T-helper 2 cell treated with Interferon-gamma antibody and Interleukin-4, amounts not matched to agents 5 μg/mL and 100 μg/mL, for 36 hours (primary cell): ENCODE data around the gene NRP1.

Experiments
- DNase-seq: peaks from one replicate; pipeline ENCODE4 v3.0.0; 2021; ENCODE audit warnings: low spot score
- H3K27ac Mint-ChIP-seq: one replicate; pipeline ENCODE4 v1.8.0; 2021; ENCODE audit warnings: mild to moderate bottlenecking, mixed read lengths
- H3K27me3 Mint-ChIP-seq: one replicate; pipeline ENCODE4 v1.8.0; 2021; ENCODE audit warnings: low read depth, mixed read lengths
- H3K36me3 Mint-ChIP-seq: one replicate; pipeline ENCODE4 v1.8.0; 2021; ENCODE audit warnings: low read depth, mixed read lengths
- H3K4me1 Mint-ChIP-seq: one replicate; pipeline ENCODE4 v1.8.0; 2021; ENCODE audit warnings: low read depth, mixed read lengths
- H3K4me3 Mint-ChIP-seq: one replicate; pipeline ENCODE4 v1.8.0; 2022; ENCODE audit warnings: mild to moderate bottlenecking, moderate library complexity, mixed read lengths
- H3K9me3 Mint-ChIP-seq: one replicate; pipeline ENCODE4 v1.8.0; 2021; ENCODE audit warnings: mixed read lengths

NRP1 gene

DNA sequence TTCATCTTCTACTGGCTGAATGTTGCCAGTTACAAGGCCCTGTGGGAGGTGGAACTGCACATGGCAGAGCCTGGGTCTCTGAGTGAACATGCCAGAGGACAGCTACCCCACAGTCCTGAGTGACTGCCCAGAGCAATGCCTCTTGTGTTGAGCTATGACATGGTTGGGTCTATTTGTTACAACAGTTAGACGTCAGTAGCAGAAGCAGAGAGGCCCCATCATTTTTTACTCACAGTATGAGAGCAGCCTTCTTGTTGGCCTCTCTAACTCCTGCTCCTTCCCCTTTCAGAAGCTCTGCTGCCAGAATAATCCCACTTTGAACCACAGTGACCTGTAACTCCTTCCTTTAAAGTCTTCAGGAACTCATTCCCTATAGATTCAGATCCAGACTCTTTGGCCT lies 30.8 kb upstream of the NRP1 start:
- Mint-ChIP-seq H3K4me3 (peak overlapping the region; percentile 10), H3K27ac (no peak overlapping the region), H3K4me1 (peaks cover 20% of the 10 kb centered on the region), H3K9me3 (peaks cover 41% of the 10 kb centered on the region), H3K36me3 (peaks cover 2% of the 10 kb centered on the region), H3K27me3 (no peaks in the 10 kb centered on the region)
- DNase-seq, result no peak

GRCh38 chr10:33363106-33363505 lies 28.6 kb upstream of the NRP1 start:
- no peak for DNase-seq

DNA sequence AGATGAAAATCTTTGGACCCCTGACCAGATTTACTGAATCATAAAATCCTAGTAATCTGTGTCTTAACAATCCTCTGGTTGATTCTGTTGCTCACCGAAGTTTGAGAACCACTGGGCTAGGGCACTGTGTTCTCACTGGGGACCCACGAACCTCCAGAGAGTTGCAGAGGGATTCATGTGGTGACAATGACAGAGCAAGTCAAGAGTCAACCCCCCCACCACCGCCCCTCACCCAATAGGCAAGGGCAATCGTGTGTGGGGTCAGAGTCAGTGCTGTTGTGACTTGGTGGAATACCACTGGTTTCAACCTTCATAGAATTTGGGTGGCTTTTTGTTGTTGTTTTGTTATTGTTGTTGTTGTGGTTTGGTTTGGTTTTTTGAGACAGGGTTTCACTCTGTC lies 23.5 kb upstream of the NRP1 start:
- H3K27ac Mint-ChIP-seq, result no peak overlapping the region
- peaks cover under 1% of the 10 kb centered on the region for H3K4me1 Mint-ChIP-seq
- H3K4me3 Mint-ChIP-seq, result no peak overlapping the region
- no peaks in the 10 kb centered on the region for H3K27me3 Mint-ChIP-seq
- no peak for DNase-seq
- H3K9me3 Mint-ChIP-seq, result peaks cover 22% of the 10 kb centered on the region
- peaks cover 2% of the 10 kb centered on the region for H3K36me3 Mint-ChIP-seq

More at GRCh38 chr10:33363106-33363505, 28.6 kb upstream of the NRP1 start:
- H3K27me3 Mint-ChIP-seq, result no peaks in the 10 kb centered on the region
- H3K9me3 Mint-ChIP-seq, result peaks cover 44% of the 10 kb centered on the region
- H3K36me3 Mint-ChIP-seq, result peaks cover 2% of the 10 kb centered on the region
- peaks cover 20% of the 10 kb centered on the region for H3K4me1 Mint-ChIP-seq
- H3K4me3 Mint-ChIP-seq, result no peak overlapping the region
- H3K27ac Mint-ChIP-seq, result no peak overlapping the region

GRCh38 chr10:33355274-33355673 lies 20.8 kb upstream of the NRP1 start:
- DNase-seq, result no peak
- Mint-ChIP-seq H3K4me3 (no peak overlapping the region), H3K36me3 (no peaks in the 10 kb centered on the region), H3K9me3 (peaks cover 12% of the 10 kb centered on the region), H3K27ac (no peak overlapping the region), H3K27me3 (peaks cover 11% of the 10 kb centered on the region), H3K4me1 (no peaks in the 10 kb centered on the region)

DNA sequence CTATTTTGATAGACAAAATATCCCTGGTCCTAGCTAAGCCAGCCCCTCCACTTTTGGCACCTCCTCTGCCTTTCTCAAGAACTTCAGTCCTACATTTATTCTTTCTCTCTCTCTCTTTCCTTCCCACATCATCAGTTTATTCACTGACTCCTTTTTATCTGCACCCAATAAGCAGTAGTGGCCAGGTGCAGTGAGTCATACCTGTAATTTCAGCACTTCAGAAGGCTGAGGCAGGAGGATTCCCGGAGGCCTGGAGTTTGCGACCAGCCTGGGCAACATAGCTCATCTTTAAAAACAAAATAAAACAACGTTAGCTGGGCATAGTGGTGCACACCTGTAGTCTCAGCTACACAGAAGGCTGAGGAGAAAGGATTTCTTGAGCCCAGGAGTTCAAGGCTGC lies 19.4 kb upstream of the NRP1 start:
- no peaks in the 10 kb centered on the region for H3K9me3 Mint-ChIP-seq
- no peak overlapping the region for H3K4me3 Mint-ChIP-seq
- H3K27me3 Mint-ChIP-seq, result peaks cover 14% of the 10 kb centered on the region
- H3K36me3 Mint-ChIP-seq, result no peaks in the 10 kb centered on the region
- DNase-seq, result no peak
- no peak overlapping the region for H3K27ac Mint-ChIP-seq
- no peaks in the 10 kb centered on the region for H3K4me1 Mint-ChIP-seq

DNA sequence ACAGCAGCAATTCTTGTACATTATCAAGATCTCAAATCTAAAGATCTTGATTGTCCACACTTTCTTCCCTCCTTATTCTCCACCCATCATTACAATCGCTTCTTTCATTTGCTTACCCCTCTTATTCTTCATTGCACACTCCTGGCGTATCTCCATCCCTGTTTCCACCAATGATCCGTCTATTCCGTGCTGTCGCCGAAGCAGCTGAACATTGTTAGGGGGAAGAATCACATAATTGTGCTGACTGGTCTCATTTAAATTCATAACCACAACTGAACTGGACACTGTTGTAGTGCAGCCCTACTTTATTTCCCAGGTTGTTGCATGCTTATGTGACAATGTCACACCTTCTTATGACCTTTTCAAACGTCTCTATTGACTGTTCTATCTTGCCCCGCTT lies 18.9 kb upstream of the NRP1 start:
- H3K4me1 Mint-ChIP-seq, result no peaks in the 10 kb centered on the region
- peaks cover 17% of the 10 kb centered on the region for H3K27me3 Mint-ChIP-seq
- no peak overlapping the region for H3K4me3 Mint-ChIP-seq

DNA sequence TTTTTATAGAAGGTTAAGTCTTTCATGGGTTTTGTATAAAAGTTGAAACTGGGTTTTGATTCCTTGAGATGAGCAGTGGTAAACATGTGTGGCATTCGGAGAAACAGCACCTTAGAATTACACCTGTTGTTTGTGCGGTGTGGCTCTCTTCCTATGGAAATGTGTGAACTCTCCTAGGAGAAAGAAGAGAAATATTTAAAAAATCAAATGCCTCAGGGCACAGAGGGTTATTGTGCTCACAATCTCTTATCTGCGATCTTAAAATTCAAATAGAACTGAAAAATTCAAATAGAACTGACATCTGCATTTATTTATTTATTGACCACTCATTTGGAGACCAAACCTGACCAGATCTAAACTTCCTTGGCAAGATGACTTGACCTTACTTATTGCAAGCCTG lies 18.1 kb upstream of the NRP1 start:
- no peak for DNase-seq
- H3K27ac Mint-ChIP-seq, result no peak overlapping the region
- no peak overlapping the region for H3K4me3 Mint-ChIP-seq

More for the DNA sequence above, 18.9 kb upstream of the NRP1 start:
- no peak for DNase-seq
- H3K36me3 Mint-ChIP-seq, result no peaks in the 10 kb centered on the region
- H3K27ac Mint-ChIP-seq, result no peak overlapping the region
- H3K9me3 Mint-ChIP-seq, result no peaks in the 10 kb centered on the region

GRCh38 chr10:33352175-33352574 lies 17.7 kb upstream of the NRP1 start:
- Mint-ChIP-seq H3K4me1 (no peaks in the 10 kb centered on the region), H3K9me3 (no peaks in the 10 kb centered on the region), H3K4me3 (no peak overlapping the region), H3K27me3 (peaks cover 23% of the 10 kb centered on the region), H3K36me3 (no peaks in the 10 kb centered on the region), H3K27ac (no peak overlapping the region)
- no peak for DNase-seq

More for the DNA sequence above, 18.1 kb upstream of the NRP1 start:
- no peaks in the 10 kb centered on the region for H3K4me1 Mint-ChIP-seq
- no peaks in the 10 kb centered on the region for H3K9me3 Mint-ChIP-seq
- peaks cover 20% of the 10 kb centered on the region for H3K27me3 Mint-ChIP-seq
- H3K36me3 Mint-ChIP-seq, result no peaks in the 10 kb centered on the region

DNA sequence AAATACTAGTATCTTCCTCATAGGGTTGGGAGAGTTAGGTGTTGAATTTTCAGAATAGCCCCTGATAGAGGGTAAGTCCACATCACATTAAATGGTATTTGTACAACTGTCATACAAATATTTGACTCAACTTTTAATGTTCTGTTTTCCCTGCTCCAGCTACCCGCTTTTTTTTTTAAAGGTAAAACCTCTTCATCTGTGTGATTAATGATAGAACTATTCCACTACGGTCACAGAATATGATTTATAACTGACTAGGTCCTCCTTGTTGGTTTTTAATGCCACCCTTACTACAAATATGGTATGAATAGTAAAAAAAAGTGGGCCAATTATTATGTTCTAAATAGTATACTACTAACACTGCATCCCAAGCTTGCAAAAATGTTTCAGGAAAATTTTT lies 15.6 kb upstream of the NRP1 start:
- H3K27me3 Mint-ChIP-seq, result peaks cover 34% of the 10 kb centered on the region
- H3K4me3 Mint-ChIP-seq, result no peak overlapping the region
- no peak for DNase-seq
- no peaks in the 10 kb centered on the region for H3K9me3 Mint-ChIP-seq
- no peaks in the 10 kb centered on the region for H3K4me1 Mint-ChIP-seq
- H3K36me3 Mint-ChIP-seq, result no peaks in the 10 kb centered on the region
- H3K27ac Mint-ChIP-seq, result no peak overlapping the region

DNA sequence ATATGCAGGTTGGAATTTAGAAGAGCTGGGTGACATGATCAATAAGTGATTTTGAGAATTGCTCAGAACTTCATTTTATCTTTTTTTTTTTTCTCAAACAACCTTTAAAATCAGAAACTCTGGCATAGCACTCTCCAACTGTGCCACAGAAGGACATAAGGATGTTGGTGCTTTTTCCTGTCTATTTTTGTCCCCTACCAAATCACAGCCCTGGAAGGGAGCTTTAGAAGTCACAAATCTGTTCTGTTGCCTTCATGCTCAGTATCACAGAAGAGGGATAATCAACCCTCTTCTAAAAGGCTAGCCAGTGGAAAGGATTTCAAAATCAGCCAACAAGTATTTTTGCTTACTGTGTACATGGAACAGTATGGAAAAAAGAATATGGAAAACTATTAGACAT lies 14.8 kb upstream of the NRP1 start:
- Mint-ChIP-seq H3K4me3 (no peak overlapping the region), H3K27me3 (peaks cover 34% of the 10 kb centered on the region), H3K4me1 (no peaks in the 10 kb centered on the region), H3K27ac (no peak overlapping the region), H3K9me3 (peaks cover 4% of the 10 kb centered on the region), H3K36me3 (no peaks in the 10 kb centered on the region)
- no peak for DNase-seq

DNA sequence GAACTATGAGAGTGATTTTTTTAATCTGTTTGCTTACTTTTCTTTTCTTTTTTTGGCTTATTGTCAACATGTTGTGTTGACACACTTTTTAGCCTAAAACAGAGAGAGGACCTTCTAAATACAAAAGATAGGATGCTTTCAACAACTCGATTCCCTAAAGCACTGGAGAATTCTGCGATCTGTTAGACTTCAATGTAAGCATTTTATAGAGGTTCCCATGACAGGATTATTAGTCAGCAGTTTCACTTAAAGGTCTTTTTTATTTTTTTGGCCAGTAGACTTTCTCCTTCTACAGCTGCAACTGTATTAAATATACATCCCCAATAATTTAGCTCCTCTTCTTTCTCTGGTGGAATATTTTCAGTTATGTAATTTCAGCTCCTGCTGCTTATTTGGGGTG lies 12.7 kb upstream of the NRP1 start:
- Mint-ChIP-seq H3K4me3 (no peak overlapping the region), H3K27ac (no peak overlapping the region), H3K9me3 (peaks cover 4% of the 10 kb centered on the region), H3K36me3 (no peaks in the 10 kb centered on the region), H3K4me1 (no peaks in the 10 kb centered on the region), H3K27me3 (peaks cover 36% of the 10 kb centered on the region)
- DNase-seq, result no peak

DNA sequence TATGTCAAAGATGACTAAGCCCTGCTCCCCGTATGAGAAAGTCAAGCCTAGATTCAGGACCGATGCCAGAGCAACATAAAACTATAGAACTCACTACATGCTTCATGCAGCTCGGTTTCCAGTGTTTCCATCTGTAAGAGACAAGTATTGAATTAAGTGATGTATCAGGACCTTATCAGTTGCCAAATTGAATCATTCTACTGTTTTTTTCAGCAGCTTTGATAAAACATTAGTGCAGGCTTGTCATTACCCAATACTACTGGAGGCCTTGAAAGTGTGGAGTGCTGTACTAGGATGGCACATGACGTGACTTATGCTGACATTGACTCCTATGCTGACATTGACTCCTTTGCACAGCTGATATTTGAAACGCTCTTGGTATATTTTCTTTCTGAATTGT lies 10.8 kb upstream of the NRP1 start:
- H3K9me3 Mint-ChIP-seq, result peaks cover 4% of the 10 kb centered on the region
- no peak overlapping the region for H3K4me3 Mint-ChIP-seq
- H3K36me3 Mint-ChIP-seq, result no peaks in the 10 kb centered on the region
- H3K27ac Mint-ChIP-seq, result no peak overlapping the region
- peaks cover 32% of the 10 kb centered on the region for H3K27me3 Mint-ChIP-seq
- H3K4me1 Mint-ChIP-seq, result peaks cover 1% of the 10 kb centered on the region
- DNase-seq, result no peak

DNA sequence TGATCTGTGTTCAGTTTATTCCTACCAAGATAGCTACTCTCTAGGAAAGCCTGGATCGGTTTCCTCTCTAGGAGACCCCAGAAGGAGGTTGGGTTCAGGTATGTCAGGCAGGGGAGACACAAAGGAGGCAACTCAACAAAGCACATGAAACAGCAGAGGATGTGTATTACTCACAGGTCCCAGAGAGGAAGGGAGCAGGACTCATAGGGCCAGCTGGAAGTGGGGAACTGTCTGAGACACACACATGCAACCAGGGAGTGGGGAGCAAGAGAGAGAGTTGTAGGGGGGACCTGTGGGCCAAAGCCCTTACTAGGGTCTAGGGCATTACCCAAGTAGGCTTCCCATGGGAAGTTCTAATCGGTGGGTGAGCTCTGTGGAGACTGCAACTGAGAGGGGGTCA lies 10.2 kb upstream of the NRP1 start:
- Mint-ChIP-seq H3K4me1 (peaks cover 1% of the 10 kb centered on the region), H3K27ac (no peak overlapping the region), H3K9me3 (peaks cover 4% of the 10 kb centered on the region), H3K4me3 (no peak overlapping the region), H3K27me3 (peaks cover 35% of the 10 kb centered on the region), H3K36me3 (no peaks in the 10 kb centered on the region)
- no peak for DNase-seq

DNA sequence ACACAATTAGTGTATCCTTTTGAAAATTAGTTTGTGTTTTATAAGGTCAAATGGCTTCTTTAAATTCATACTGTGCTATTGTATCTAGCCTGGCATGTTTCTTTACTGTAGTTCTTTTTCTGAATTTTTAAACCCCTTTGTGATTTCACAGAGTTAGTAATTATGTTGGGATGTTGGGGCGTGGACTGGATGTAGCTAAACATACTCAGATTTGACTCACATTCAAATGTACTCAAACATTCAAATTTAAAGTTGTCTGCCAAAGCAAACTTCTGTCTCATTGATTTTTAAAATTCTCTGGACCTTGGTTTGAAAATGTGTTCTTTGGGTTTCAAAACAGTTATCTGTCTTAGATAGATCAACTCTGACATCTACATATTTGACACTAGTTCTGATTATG lies 7.2 kb upstream of the NRP1 start:
- Mint-ChIP-seq H3K36me3 (peaks cover 3% of the 10 kb centered on the region), H3K4me1 (peaks cover 4% of the 10 kb centered on the region), H3K27me3 (peaks cover 44% of the 10 kb centered on the region), H3K9me3 (peaks cover 4% of the 10 kb centered on the region), H3K4me3 (no peak overlapping the region), H3K27ac (no peak overlapping the region)
- no peak for DNase-seq

GRCh38 chr10:33337326-33337957 lies 3.0 kb upstream of the NRP1 start:
- Mint-ChIP-seq H3K27me3 (peaks cover 61% of the 10 kb centered on the region), H3K27ac (no peak overlapping the region), H3K4me1 (peaks cover 15% of the 10 kb centered on the region), H3K36me3 (peaks cover 3% of the 10 kb centered on the region), H3K4me3 (peak overlapping the region; percentile 61), H3K9me3 (no peaks in the 10 kb centered on the region)
- no peak for DNase-seq
